ENCODE results near the gene ERP27. TPM values are rescaled to one million over a fixed set of nuclear protein-coding genes. Genes with fewer than 3 reads are reported as not detected.

Gene ERP27
- total RNA-seq, 4 donors from 2014 or later = 0.33 to 1.0 (median 0.58) TPM; not detected in 1

DNA sequence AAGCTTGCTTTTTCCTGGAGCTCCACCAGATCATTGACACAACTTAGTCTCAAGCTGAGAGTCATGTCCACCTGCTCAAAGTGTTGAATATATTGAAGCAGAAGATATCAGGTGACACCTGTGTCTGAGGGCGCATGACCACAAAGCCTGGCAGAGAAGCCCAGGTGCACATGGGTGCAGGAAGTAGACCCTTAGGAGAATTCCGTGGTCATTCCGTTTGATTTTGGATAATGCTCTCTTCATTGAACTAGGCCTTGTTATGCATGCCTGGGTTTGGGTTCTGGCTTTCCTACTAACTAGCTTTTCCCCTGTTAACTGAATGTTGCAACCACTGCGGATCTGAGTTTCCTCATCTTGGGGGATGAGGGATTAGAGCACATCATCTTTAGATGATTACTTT is 15.9 kb upstream of the ERP27 start:
- peak overlapping the region; percentile 21 to 82 (median 56) for H3K27ac ChIP-seq (replicated peaks in 1 of 4)
- TF ChIP-seq POLR2A (IDR thresholded peaks at IDR 0.05; ENCODE audit: low read depth) = no peak
- TF ChIP-seq, protein P1, sequence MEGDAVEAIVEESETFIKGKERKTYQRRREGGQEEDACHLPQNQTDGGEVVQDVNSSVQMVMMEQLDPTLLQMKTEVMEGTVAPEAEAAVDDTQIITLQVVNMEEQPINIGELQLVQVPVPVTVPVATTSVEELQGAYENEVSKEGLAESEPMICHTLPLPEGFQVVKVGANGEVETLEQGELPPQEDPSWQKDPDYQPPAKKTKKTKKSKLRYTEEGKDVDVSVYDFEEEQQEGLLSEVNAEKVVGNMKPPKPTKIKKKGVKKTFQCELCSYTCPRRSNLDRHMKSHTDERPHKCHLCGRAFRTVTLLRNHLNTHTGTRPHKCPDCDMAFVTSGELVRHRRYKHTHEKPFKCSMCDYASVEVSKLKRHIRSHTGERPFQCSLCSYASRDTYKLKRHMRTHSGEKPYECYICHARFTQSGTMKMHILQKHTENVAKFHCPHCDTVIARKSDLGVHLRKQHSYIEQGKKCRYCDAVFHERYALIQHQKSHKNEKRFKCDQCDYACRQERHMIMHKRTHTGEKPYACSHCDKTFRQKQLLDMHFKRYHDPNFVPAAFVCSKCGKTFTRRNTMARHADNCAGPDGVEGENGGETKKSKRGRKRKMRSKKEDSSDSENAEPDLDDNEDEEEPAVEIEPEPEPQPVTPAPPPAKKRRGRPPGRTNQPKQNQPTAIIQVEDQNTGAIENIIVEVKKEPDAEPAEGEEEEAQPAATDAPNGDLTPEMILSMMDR (IDR thresholded peaks at IDR 0.05) = no peak
- no peak for TF ChIP-seq EP300 (IDR thresholded peaks at IDR 0.05)
- TF ChIP-seq POLR2AphosphoS5 (IDR thresholded peaks at IDR 0.05) = no peak
- H3K9me3 ChIP-seq = no peaks in the 10 kb centered on the region
- no peaks in the 10 kb centered on the region for H3K27me3 ChIP-seq
- WGBS = 89% methylated on average over 1 of the region's 4 CpGs
- peaks cover 59 to 88% (median 77%) of the 10 kb centered on the region in 4 donors for H3K4me1 ChIP-seq
- intact Hi-C loops (cut with DNase I) = loop anchor here (5.0 kb wide), 1 partner anchor 43 kb away; no protein-coding TSS in a partner anchor
- H3K4me3 ChIP-seq = no peak overlapping the region
- H3K36me3 ChIP-seq = peaks cover 0 to 10% (median 0%) of the 10 kb centered on the region in 4 donors
- no peak for DNase-seq (ENCODE audit: extremely low spot score)

DNA sequence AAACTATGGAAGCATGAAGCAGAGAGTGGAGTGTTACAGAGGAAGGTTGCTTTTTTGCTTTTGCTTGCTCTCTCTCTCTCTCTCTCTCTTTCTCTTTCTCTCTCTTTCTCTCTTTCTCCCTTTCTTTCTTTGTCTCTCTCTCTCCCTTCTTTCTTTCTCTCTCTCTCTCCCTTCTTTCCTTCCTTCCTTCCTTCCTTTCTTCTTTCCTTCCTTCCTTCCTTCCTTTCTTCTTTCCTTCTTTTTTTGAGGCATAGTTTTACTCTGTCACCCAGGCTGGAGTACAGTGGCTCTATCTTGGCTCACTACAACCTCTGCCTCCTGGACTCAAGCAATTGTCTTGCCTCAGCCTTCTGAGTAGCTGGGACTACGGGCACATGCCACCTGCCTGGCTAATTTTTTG is 15.4 kb upstream of the ERP27 start:
- TF ChIP-seq, protein P1 (IDR thresholded peaks at IDR 0.05) = no peak
- TF ChIP-seq EP300 (IDR thresholded peaks at IDR 0.05) = no peak
- no peak for TF ChIP-seq POLR2A (IDR thresholded peaks at IDR 0.05; ENCODE audit: low read depth)
- TF ChIP-seq POLR2AphosphoS5 (IDR thresholded peaks at IDR 0.05) = no peak
- WGBS = 92% methylated on average over 1 of the region's 1 CpG
- Histone ChIP-seq H3K9me3 (no peaks in the 10 kb centered on the region), H3K27me3 (no peaks in the 10 kb centered on the region), H3K4me3 (no peak overlapping the region), H3K4me1 (peaks cover 59 to 88% (median 78%) of the 10 kb centered on the region in 4 donors), H3K36me3 (peaks cover 0 to 10% (median 0%) of the 10 kb centered on the region in 4 donors), H3K27ac (replicated peaks in 1 of 4) (peak overlapping the region; percentile 21 to 82 (median 56))
- intact Hi-C loops (cut with DNase I) = loop anchor here (5.0 kb wide), 1 partner anchor 44 kb away; no protein-coding TSS in a partner anchor
- DNase-seq (ENCODE audit: extremely low spot score) = no peak

DNA sequence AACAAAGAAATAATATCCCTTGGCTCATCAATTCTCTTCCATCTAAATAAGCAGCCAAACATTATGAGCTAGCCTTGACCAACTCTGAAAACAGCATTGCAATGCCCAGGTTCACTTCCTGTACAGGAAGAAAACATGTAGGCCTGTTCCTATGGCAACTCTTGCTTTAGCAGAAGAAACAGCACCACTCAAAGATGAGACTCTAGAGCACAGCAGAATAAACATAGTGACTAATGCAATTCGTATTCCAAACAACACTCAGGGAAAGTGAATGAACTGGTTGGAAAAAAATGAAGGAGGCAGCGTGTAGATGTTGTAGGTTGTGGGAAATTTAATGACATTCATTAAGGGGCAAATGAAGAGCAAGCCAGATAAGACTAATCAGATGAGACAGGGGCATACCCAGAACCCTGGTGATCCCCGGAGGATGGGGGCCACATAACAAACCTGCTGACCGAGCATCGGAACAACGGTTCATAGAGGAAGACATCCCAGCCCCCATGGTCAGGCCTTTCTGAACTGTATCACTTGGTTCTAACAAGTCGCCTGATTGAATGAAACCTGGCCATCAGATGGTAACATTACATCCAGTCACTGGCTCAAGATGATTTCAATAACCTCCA is 14.1 kb upstream of the ERP27 start:
- intact Hi-C loops (cut with DNase I) = loop anchor here (5.0 kb wide), 1 partner anchor 45 kb away; no protein-coding TSS in a partner anchor
- DNase-seq (ENCODE audit: extremely low spot score) = no peak
- Histone ChIP-seq H3K27ac (replicated peaks in 1 of 4) (peak overlapping the region; percentile 80 to 82 (median 82)), H3K4me1 (peaks cover 65 to 88% (median 79%) of the 10 kb centered on the region in 4 donors), H3K36me3 (peaks cover 0 to 13% (median 0%) of the 10 kb centered on the region in 4 donors), H3K9me3 (no peaks in the 10 kb centered on the region), H3K4me3 (no peak overlapping the region), H3K27me3 (no peaks in the 10 kb centered on the region)
- WGBS = 42% methylated on average over 7 of the region's 7 CpGs
- TF ChIP-seq EP300 (IDR thresholded peaks at IDR 0.05) = no peak
- TF ChIP-seq POLR2AphosphoS5 (IDR thresholded peaks at IDR 0.05) = peak; percentile 61 to 70

DNA sequence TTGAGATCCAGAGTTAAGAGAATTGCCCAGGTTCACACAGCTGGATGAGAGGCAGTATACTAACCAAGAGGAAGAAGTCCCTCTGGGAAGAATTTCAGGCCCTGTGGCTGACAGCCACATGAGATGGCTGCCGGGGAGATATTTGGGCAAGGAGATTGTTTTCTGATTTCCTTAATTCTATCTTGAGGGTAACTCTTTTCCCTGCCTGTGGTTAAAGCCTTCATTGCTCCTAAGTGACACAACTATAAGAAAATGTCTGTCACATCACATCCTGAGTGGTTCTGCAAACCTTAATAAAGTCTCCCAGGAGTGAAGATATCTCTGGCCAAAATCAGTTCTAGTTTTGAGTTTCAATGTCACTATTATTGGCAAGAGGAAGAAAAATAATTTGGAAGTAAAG is 13.5 kb upstream of the ERP27 start:
- DNase-seq (ENCODE audit: extremely low spot score) = no peak
- Histone ChIP-seq H3K9me3 (no peaks in the 10 kb centered on the region), H3K4me1 (peaks cover 63 to 88% (median 77%) of the 10 kb centered on the region in 4 donors), H3K4me3 (no peak overlapping the region), H3K27ac (replicated peaks in 1 of 4) (peak overlapping the region; percentile 80 to 82 (median 82)), H3K36me3 (peaks cover 0 to 18% (median 0%) of the 10 kb centered on the region in 4 donors), H3K27me3 (no peaks in the 10 kb centered on the region)
- TF ChIP-seq POLR2A (IDR thresholded peaks at IDR 0.05; ENCODE audit: low read depth) (no peak), POLR2AphosphoS5 (IDR thresholded peaks at IDR 0.05) (no peak), EP300 (IDR thresholded peaks at IDR 0.05) (no peak)
- TF ChIP-seq, protein P1 (IDR thresholded peaks at IDR 0.05) = no peak
- WGBS = 47% methylated on average over 1 of the region's 1 CpG
- intact Hi-C loops (cut with DNase I) = loop anchor here (5.0 kb wide), 1 partner anchor 45 kb away; no protein-coding TSS in a partner anchor

GRCh38 chr12:14950982-14951746 is 12.8 kb upstream of the ERP27 start:
- no peak for TF ChIP-seq POLR2AphosphoS5 (IDR thresholded peaks at IDR 0.05)
- no peak for TF ChIP-seq POLR2A (IDR thresholded peaks at IDR 0.05; ENCODE audit: low read depth)
- TF ChIP-seq, protein P1 (IDR thresholded peaks at IDR 0.05) = no peak
- TF ChIP-seq EP300 (IDR thresholded peaks at IDR 0.05) = no peak
- Histone ChIP-seq H3K27ac (replicated peaks in 1 of 4) (peak overlapping the region; percentile 80 to 82 (median 82)), H3K27me3 (no peaks in the 10 kb centered on the region), H3K4me1 (peaks cover 70 to 88% (median 77%) of the 10 kb centered on the region in 4 donors), H3K4me3 (no peak overlapping the region), H3K9me3 (no peaks in the 10 kb centered on the region), H3K36me3 (peaks cover 0 to 18% (median 0%) of the 10 kb centered on the region in 4 donors)
- 71% methylated on average over 6 of the region's 6 CpGs for WGBS
- intact Hi-C loops (cut with DNase I) = loop anchor here (5.0 kb wide), 1 partner anchor 46 kb away; no protein-coding TSS in a partner anchor
- DNase-seq (ENCODE audit: extremely low spot score) = no peak
